ENCODE measurements around the gene FRMD4A.
"Not testable (repeated sequence)": the region's sequence is repeated elsewhere in the genome, so short reads cannot be mapped to it uniquely, and the experiment has no call there.

Gene FRMD4A

GRCh38 chr10:14102056-14102455, 228.7 kb downstream of the FRMD4A start:
- no peak for DNase-seq (ENCODE audit: low read depth in 2 of 2)

- DNase-seq (ENCODE audit: low read depth in 2 of 2) = no peak
Measured at GRCh38 chr10:14099885-14100284, 230.8 kb downstream of the FRMD4A start.

GRCh38 chr10:14093730-14094484, 236.8 kb downstream of the FRMD4A start:
- DNase-seq (ENCODE audit: low read depth in 2 of 2) = no peak

- DNase-seq (ENCODE audit: low read depth in 2 of 2) = no peak
Measured at GRCh38 chr10:14092799-14093198, 237.9 kb downstream of the FRMD4A start.

- DNase-seq (ENCODE audit: low read depth in 2 of 2) = no peak
Measured at GRCh38 chr10:14089556-14090292, 241.0 kb downstream of the FRMD4A start.

GRCh38 chr10:14087566-14087965, 243.2 kb downstream of the FRMD4A start:
- no peak for DNase-seq (ENCODE audit: low read depth in 2 of 2)

GRCh38 chr10:14086596-14086995, 244.1 kb downstream of the FRMD4A start:
- DNase-seq (ENCODE audit: low read depth in 2 of 2) = no peak

- DNase-seq (ENCODE audit: low read depth in 2 of 2) = no peak
Measured at GRCh38 chr10:14084875-14085274, 245.8 kb downstream of the FRMD4A start.

GRCh38 chr10:14080795-14081194, 249.9 kb downstream of the FRMD4A start:
- DNase-seq (ENCODE audit: low read depth in 2 of 2) = no peak

GRCh38 chr10:14077430-14077829, 253.3 kb downstream of the FRMD4A start:
- DNase-seq (ENCODE audit: low read depth in 2 of 2) = no peak

GRCh38 chr10:14074062-14074884, 256.5 kb downstream of the FRMD4A start:
- DNase-seq (ENCODE audit: low read depth in 2 of 2) = no peak

- no peak for DNase-seq (ENCODE audit: low read depth in 2 of 2)
Measured at GRCh38 chr10:14072541-14072940, 258.2 kb downstream of the FRMD4A start.

GRCh38 chr10:14071956-14072355, 258.8 kb downstream of the FRMD4A start:
- no peak for DNase-seq (ENCODE audit: low read depth in 2 of 2)

- DNase-seq (ENCODE audit: low read depth in 2 of 2) = no peak
Measured at GRCh38 chr10:14068601-14069250, 262.0 kb downstream of the FRMD4A start.

- not testable (repeated sequence) for DNase-seq (ENCODE audit: low read depth in 2 of 2)
Measured at GRCh38 chr10:14067638-14068037, 263.1 kb downstream of the FRMD4A start.

- no peak for DNase-seq (ENCODE audit: low read depth in 2 of 2)
Measured at GRCh38 chr10:14066106-14066505, 264.6 kb downstream of the FRMD4A start.

GRCh38 chr10:14063531-14064285, 267.0 kb downstream of the FRMD4A start:
- DNase-seq (ENCODE audit: low read depth in 2 of 2) = no peak

GRCh38 chr10:14062528-14063260, 268.0 kb downstream of the FRMD4A start:
- DNase-seq (ENCODE audit: low read depth in 2 of 2) = no peak

GRCh38 chr10:14060320-14061070, 270.2 kb downstream of the FRMD4A start:
- DNase-seq (ENCODE audit: low read depth in 2 of 2) = no peak
